Suprapubic skin (tissue), 3 donors: Measurements from ENCODE around the gene PRTFDC1.

ENCODE experiments used
- CTCF ChIP-seq, 2 donors: fragments of 200-600 bp in 1 of 2; fragments of 450-650 bp in 1 of 2; sonication (generic) in 1 of 2; IDR thresholded peaks; one replicate each; pipeline ENCODE4 v1.5.1; 2016 to 2019; ENCODE audit warnings: antibody characterized with exemption in 2 of 2, mild to moderate bottlenecking in 1 of 2, moderate library complexity in 1 of 2
- EP300 ChIP-seq: sonication (generic); formaldehyde crosslinking; IDR thresholded peaks from one replicate; pipeline ENCODE4 v1.6.1; 2017; ENCODE audit warnings: antibody characterized with exemption
- POLR2A ChIP-seq, 2 donors: fragments of 450-650 bp; IDR thresholded peaks; one replicate each; pipeline ENCODE4 v1.6.1; 2017; ENCODE audit warnings: antibody characterized with exemption in 2 of 2, mild to moderate bottlenecking in 2 of 2, moderate library complexity in 2 of 2

DNA sequence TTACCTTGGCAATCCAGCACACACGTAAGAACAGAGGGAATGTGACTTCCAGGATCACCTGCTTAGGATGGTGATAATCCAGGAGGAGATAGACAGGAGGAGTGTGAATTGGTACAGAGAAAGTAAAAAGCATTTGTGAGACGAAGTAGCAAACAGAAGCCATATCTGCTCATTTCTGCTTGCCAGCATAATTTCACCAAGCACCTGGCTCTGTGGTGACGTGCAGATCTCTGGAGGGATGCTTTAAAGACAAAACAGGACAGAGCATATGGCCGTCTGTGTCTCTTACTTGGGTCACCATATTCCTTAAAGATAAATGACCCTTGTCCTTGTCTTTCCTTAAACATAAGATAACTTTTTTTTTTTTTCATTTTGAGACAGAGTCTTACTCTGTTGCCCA lies 138.6 kb downstream of the PRTFDC1 start:
- TF ChIP-seq EP300 (no peak), POLR2A (IDR thresholded peaks at IDR 0.05) (no peak), CTCF (IDR thresholded peaks at IDR 0.05) (no peak)
